Lung (tissue), 12 donors: Measurements from ENCODE around the gene TAAR9. TPM values are rescaled to one million over a fixed set of nuclear protein-coding genes. Genes with fewer than 3 reads are reported as not detected.

Source experiments
- ATAC-seq: fragments of 200-7000 bp; cut with Tn5 transposase; one replicate; pipeline ENCODE4 v1.9.1; 2020; ENCODE audit warnings: moderate number of reproducible peaks; ENCODE audit not compliant: insufficient read depth, low FRiP score
- DNase-seq, 3 donors: peaks; one replicate each; pipeline ENCODE4 v3.0.0-alpha.2; 2013 to 2017
- H3K27ac ChIP-seq, 2 donors: one replicate each; pipeline ENCODE4 v1.5.1; 2013; ENCODE audit warnings: mild to moderate bottlenecking in 2 of 2, moderate library complexity in 2 of 2, control low read depth in 1 of 2, inconsistent platforms in 1 of 2, low read depth in 1 of 2, low read length in 1 of 2
- H3K27me3 ChIP-seq, 3 donors: one replicate each; pipeline ENCODE4 v1.5.1; 2013; ENCODE audit warnings: low read length in 2 of 3; ENCODE audit not compliant: control insufficient read depth in 3 of 3, insufficient read depth in 3 of 3
- H3K36me3 ChIP-seq, 4 donors: one replicate each; pipeline ENCODE4 v1.5.1; 2013; ENCODE audit warnings: low read length in 4 of 4, mild to moderate bottlenecking in 1 of 4, moderate library complexity in 1 of 4; ENCODE audit not compliant: control insufficient read depth in 4 of 4, insufficient read depth in 4 of 4
- H3K4me1 ChIP-seq, 5 donors: one replicate each; pipeline ENCODE4 v1.5.1; 2013; ENCODE audit warnings: low read length in 5 of 5, mild to moderate bottlenecking in 2 of 5, moderate library complexity in 1 of 5; ENCODE audit not compliant: control insufficient read depth in 5 of 5, insufficient read depth in 5 of 5
- H3K4me3 ChIP-seq: one replicate; pipeline ENCODE4 v1.5.1; 2013; ENCODE audit warnings: mild to moderate bottlenecking, control low read depth, moderate library complexity
- H3K9ac ChIP-seq, 2 donors: one replicate each; pipeline ENCODE4 v1.5.1; 2013; ENCODE audit warnings: low read length in 2 of 2, control low read depth in 1 of 2; ENCODE audit not compliant: insufficient read depth in 1 of 2
- H3K9me3 ChIP-seq, 4 donors: one replicate each; pipeline ENCODE4 v1.5.1; 2013; ENCODE audit warnings: low read length in 3 of 4, mild to moderate bottlenecking in 1 of 4, moderate library complexity in 1 of 4; ENCODE audit not compliant: control insufficient read depth in 4 of 4, insufficient read depth in 3 of 4
- WGBS, 2 donors: extraction: QIAGEN DNeasy Blood & Tissue Kit; methylation state at CpG; one replicate each; pipeline ENCODE4 v1.1.7; 2013; 5-methylcytosine and 5-hydroxymethylcytosine counted together
- polyA plus RNA-seq, 2 donors: library from polyadenylated mRNA; stranded (reverse); fragments of 200-250 nt; gene quantifications; one replicate each; pipeline ENCODE4 v1.2.1, GENCODE V29; 2013
- total RNA-seq, 2 donors: library from RNA; depleted of rRNA in 1 of 2; stranded (reverse); fragments of >200 nt in 1 of 2; gene quantifications; one replicate each; pipeline ENCODE4 v1.2.1, GENCODE V29; 2014 to 2021
- TF ChIP-seq, protein P1 (sequence below): IDR thresholded peaks from 2 replicates; pipeline ENCODE4 v1.5.1; 2012; ENCODE audit warnings: mild to moderate bottlenecking; ENCODE audit errors: control extremely low read depth, extremely low read depth
- donor health status: control.
- donor health status: control.
- donor health status: Bipolar disorder and iron deficiency.
- donor health status: healthy.
- donor health status: DM: yes; HTN: yes; CAD: no.

TAAR9 gene
- total and polyA plus RNA-seq, 4 donors, result not detected

DNA sequence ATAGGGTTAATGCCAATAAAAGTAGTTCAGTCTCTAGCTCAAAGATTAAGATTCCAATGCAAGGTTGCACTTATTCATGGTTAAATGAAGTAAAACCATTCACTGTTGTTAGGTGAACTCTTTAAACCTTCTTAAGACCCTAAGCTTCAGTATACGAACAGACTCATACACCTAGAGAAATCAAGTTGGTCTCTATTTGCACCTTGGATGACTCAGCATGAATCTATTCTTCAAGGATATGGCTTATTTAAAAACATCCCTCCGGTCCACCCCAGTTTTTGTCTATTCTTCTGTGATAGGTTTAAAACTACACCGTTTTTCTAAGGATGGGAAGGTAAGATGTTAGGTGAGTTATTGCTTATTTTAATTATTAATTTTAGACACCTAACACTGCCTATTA, 932 bp upstream of the TAAR9 start:
- Histone ChIP-seq H3K4me3 (no peak overlapping the region), H3K27ac (no peak overlapping the region), H3K4me1 (no peaks in the 10 kb centered on the region), H3K9me3 (no peaks in the 10 kb centered on the region), H3K36me3 (no peaks in the 10 kb centered on the region), H3K9ac (no peak overlapping the region), H3K27me3 (no peaks in the 10 kb centered on the region)
- no peak for DNase-seq
- ATAC-seq, result no peak
- TF ChIP-seq, protein P1, sequence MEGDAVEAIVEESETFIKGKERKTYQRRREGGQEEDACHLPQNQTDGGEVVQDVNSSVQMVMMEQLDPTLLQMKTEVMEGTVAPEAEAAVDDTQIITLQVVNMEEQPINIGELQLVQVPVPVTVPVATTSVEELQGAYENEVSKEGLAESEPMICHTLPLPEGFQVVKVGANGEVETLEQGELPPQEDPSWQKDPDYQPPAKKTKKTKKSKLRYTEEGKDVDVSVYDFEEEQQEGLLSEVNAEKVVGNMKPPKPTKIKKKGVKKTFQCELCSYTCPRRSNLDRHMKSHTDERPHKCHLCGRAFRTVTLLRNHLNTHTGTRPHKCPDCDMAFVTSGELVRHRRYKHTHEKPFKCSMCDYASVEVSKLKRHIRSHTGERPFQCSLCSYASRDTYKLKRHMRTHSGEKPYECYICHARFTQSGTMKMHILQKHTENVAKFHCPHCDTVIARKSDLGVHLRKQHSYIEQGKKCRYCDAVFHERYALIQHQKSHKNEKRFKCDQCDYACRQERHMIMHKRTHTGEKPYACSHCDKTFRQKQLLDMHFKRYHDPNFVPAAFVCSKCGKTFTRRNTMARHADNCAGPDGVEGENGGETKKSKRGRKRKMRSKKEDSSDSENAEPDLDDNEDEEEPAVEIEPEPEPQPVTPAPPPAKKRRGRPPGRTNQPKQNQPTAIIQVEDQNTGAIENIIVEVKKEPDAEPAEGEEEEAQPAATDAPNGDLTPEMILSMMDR, result no peak
- 89 to 91% methylated on average over 3 of the region's 3 CpGs for whole genome bisulfite sequencing, 2 donors

GRCh38 chr6:132544826-132545225, 6.7 kb downstream of the TAAR9 start:
- TF ChIP-seq, protein P1, result no peak
- H3K27me3 ChIP-seq, result no peaks in the 10 kb centered on the region
- H3K9me3 ChIP-seq, result no peaks in the 10 kb centered on the region
- no peak overlapping the region for H3K27ac ChIP-seq
- no peak overlapping the region for H3K9ac ChIP-seq
- H3K4me1 ChIP-seq, result no peaks in the 10 kb centered on the region
- ATAC-seq, result no peak
- DNase-seq, result no peak
- no peaks in the 10 kb centered on the region for H3K36me3 ChIP-seq
- H3K4me3 ChIP-seq, result no peak overlapping the region

- WGBS, 2 donors, result 91 to 92% methylated on average over 4 of the region's 4 CpGs
Measured at GRCh38 chr6:132548746-132549463, 10.8 kb downstream of the TAAR9 start.

More at GRCh38 chr6:132548746-132549463, 10.8 kb downstream of the TAAR9 start:
- no peaks in the 10 kb centered on the region for H3K9me3 ChIP-seq
- TF ChIP-seq, protein P1, result no peak
- no peak for DNase-seq
- no peaks in the 10 kb centered on the region for H3K4me1 ChIP-seq
- H3K36me3 ChIP-seq, result no peaks in the 10 kb centered on the region
- no peak for ATAC-seq
- no peak overlapping the region for H3K9ac ChIP-seq
- no peak overlapping the region for H3K4me3 ChIP-seq
- no peaks in the 10 kb centered on the region for H3K27me3 ChIP-seq
- H3K27ac ChIP-seq, result no peak overlapping the region
